Measurements from ENCODE around the gene AKAP13.
A peak's percentile ranks its signal among the peaks of the same experiment; 100 is the strongest.
"Not testable (repeated sequence)": the region's sequence is repeated elsewhere in the genome, so short reads cannot be mapped to it uniquely, and the experiment has no call there.

The AKAP13 gene

GRCh38 chr15:85481543-85481942 lies 101.1 kb downstream of the AKAP13 start:
- DNase-seq, result not testable (repeated sequence)

GRCh38 chr15:85482894-85483293 lies 102.5 kb downstream of the AKAP13 start:
- no peak for DNase-seq

- DNase-seq, result not testable (repeated sequence)
Observed at GRCh38 chr15:85483955-85484354, 103.6 kb downstream of the AKAP13 start.

- DNase-seq, result not testable (repeated sequence)
Observed at GRCh38 chr15:85484923-85485322, 104.5 kb downstream of the AKAP13 start.

GRCh38 chr15:85485956-85486567 lies 105.7 kb downstream of the AKAP13 start:
- peak; percentile 83 for DNase-seq

- DNase-seq, result not testable (repeated sequence)
Observed at GRCh38 chr15:85487796-85488195, 107.4 kb downstream of the AKAP13 start.

- DNase-seq, result no peak
Observed at GRCh38 chr15:85488997-85489396, 108.6 kb downstream of the AKAP13 start.

- DNase-seq, result no peak
Observed at GRCh38 chr15:85489773-85490493, 109.5 kb downstream of the AKAP13 start.

GRCh38 chr15:85490856-85491255 lies 110.5 kb downstream of the AKAP13 start:
- no peak for DNase-seq

GRCh38 chr15:85491691-85492090 lies 111.3 kb downstream of the AKAP13 start:
- no peak for DNase-seq

GRCh38 chr15:85492406-85492805 lies 112.0 kb downstream of the AKAP13 start:
- DNase-seq, result no peak

GRCh38 chr15:85493260-85493659 lies 112.9 kb downstream of the AKAP13 start:
- DNase-seq, result no peak

- no peak for DNase-seq
Observed at GRCh38 chr15:85494048-85494777, 113.8 kb downstream of the AKAP13 start.

GRCh38 chr15:85495096-85495495 lies 114.7 kb downstream of the AKAP13 start:
- DNase-seq, result no peak

- no peak for DNase-seq
Observed at GRCh38 chr15:85495544-85495943, 115.1 kb downstream of the AKAP13 start.

- no peak for DNase-seq
Observed at GRCh38 chr15:85496151-85496550, 115.7 kb downstream of the AKAP13 start.

- no peak for DNase-seq
Observed at GRCh38 chr15:85496551-85497171, 116.3 kb downstream of the AKAP13 start.

- no peak for DNase-seq
Observed at GRCh38 chr15:85497172-85497569, 116.8 kb downstream of the AKAP13 start.

GRCh38 chr15:85498471-85498870 lies 118.1 kb downstream of the AKAP13 start:
- no peak for DNase-seq

GRCh38 chr15:85499371-85499887 lies 119.0 kb downstream of the AKAP13 start:
- DNase-seq, result no peak

- DNase-seq, result no peak
Observed at GRCh38 chr15:85500060-85500708, 119.8 kb downstream of the AKAP13 start.

GRCh38 chr15:85500729-85501128 lies 120.3 kb downstream of the AKAP13 start:
- no peak for DNase-seq

GRCh38 chr15:85501574-85501973 lies 121.2 kb downstream of the AKAP13 start:
- DNase-seq, result no peak

All from CD4-positive, alpha-beta T cell treated with Interleukin-12 subunit alpha and Interleukin-12 subunit beta, for 1 hour (primary cell).